ENCODE data around the gene ATP1A4.

- no peak for TF ChIP-seq CTCF (IDR thresholded peaks at IDR 0.05; ENCODE audit: insufficient read depth, low read depth, low read length)
- no peak for TF ChIP-seq EZH2 (IDR thresholded peaks at IDR 0.05; ENCODE audit: insufficient read depth, low read length)
Measured at GRCh38 chr1:160156361-160156760, 5.0 kb downstream of the ATP1A4 start.
